Glomerular endothelial cell (primary cell): ENCODE measurements around the gene MSLN. TPM values are rescaled to one million over a fixed set of nuclear protein-coding genes. Genes with fewer than 3 reads are reported as not detected.
"Not testable (repeated sequence)": the region's sequence is repeated elsewhere in the genome, so short reads cannot be mapped to it uniquely, and the experiment has no call there.

Experiments used
- DNase-seq: peaks from one replicate; pipeline ENCODE4 v3.0.0-alpha.2; 2011; ENCODE audit warnings: low read depth, low spot score; ENCODE audit errors: extremely low read depth
- total RNA-seq: library from RNA; depleted of rRNA; stranded (reverse); fragments of >200 nt; gene quantifications from 2 replicates; pipeline ENCODE4 v1.2.3, GENCODE V29; 2015

The MSLN gene
- total RNA-seq, 1 donor from 2014 or later: 2.1 TPM

GRCh38 chr16:754121-754607 is 6.4 kb upstream of the MSLN start:
- DNase-seq: not testable (repeated sequence)

GRCh38 chr16:754656-755055 is 5.9 kb upstream of the MSLN start:
- DNase-seq: no peak

- DNase-seq: no peak
Observed at GRCh38 chr16:756428-756827, 4.1 kb upstream of the MSLN start.

GRCh38 chr16:759110-759910 is 1.2 kb upstream of the MSLN start:
- no peak for DNase-seq

GRCh38 chr16:760065-760464 is 469 bp upstream of the MSLN start:
- DNase-seq: no peak

- no peak for DNase-seq
Observed at GRCh38 chr16:761625-762513, 1.3 kb downstream of the MSLN start.

GRCh38 chr16:762595-763268 is 2.2 kb downstream of the MSLN start:
- DNase-seq: no peak

GRCh38 chr16:763369-764183 is 3.0 kb downstream of the MSLN start:
- no peak for DNase-seq

GRCh38 chr16:764184-764750 is 3.7 kb downstream of the MSLN start:
- DNase-seq: no peak

GRCh38 chr16:764848-765487 is 4.4 kb downstream of the MSLN start:
- DNase-seq: no peak

GRCh38 chr16:765488-765865 is 4.9 kb downstream of the MSLN start:
- no peak for DNase-seq

GRCh38 chr16:766008-766819 is 5.7 kb downstream of the MSLN start:
- DNase-seq: no peak

- no peak for DNase-seq
Observed at GRCh38 chr16:766820-767640, 6.5 kb downstream of the MSLN start.

- no peak for DNase-seq
Observed at GRCh38 chr16:767743-768235, 7.3 kb downstream of the MSLN start.

- no peak for DNase-seq
Observed at GRCh38 chr16:768428-768827, 7.9 kb downstream of the MSLN start.

GRCh38 chr16:769184-769784 is 8.8 kb downstream of the MSLN start:
- no peak for DNase-seq

GRCh38 chr16:769934-770333 is 9.4 kb downstream of the MSLN start:
- DNase-seq: no peak
